GM18505 (cell line): ENCODE measurements around the gene DZANK1.
"Not testable (repeated sequence)": the region's sequence is repeated elsewhere in the genome, so short reads cannot be mapped to it uniquely, and the experiment has no call there.

Source experiments
- ATAC-seq: cut with Tn5 transposase; IDR thresholded peaks from one replicate; pipeline ENCODE4 v1.9.1; 2021; ENCODE audit not compliant: unreplicated experiment
- POLR2A ChIP-seq: IDR thresholded peaks from 4 replicates; pipeline ENCODE4 v1.6.1; 2011; ENCODE audit warnings: borderline replicate concordance; ENCODE audit not compliant: insufficient read depth, insufficient read length; ENCODE audit errors: extremely low read depth

The DZANK1 gene

GRCh38 chr20:18466894-18467730, at the start of gene DZANK1, which contains the start of gene POLR3F:
TSS of gene DZANK1 (minus strand) at chr20:18467030. CDS start at chr20:18465358, 1,672 bp downstream.
TSS of gene POLR3F (plus strand) at chr20:18467390. CDS start at chr20:18467507, 117 bp downstream.
- peak; percentile 79 for TF ChIP-seq POLR2A
- peak; percentile 98 for ATAC-seq

- no peak for ATAC-seq
- no peak for TF ChIP-seq POLR2A
These were observed 49.1 kb upstream of the DZANK1 start for GRCh38 chr20:18515973-18516372.

GRCh38 chr20:18514127-18514526, 47.3 kb upstream of the DZANK1 start:
- no peak for ATAC-seq
- TF ChIP-seq POLR2A: no peak

GRCh38 chr20:18513208-18513607, 46.4 kb upstream of the DZANK1 start:
- no peak for TF ChIP-seq POLR2A
- ATAC-seq: no peak

- ATAC-seq: no peak
- no peak for TF ChIP-seq POLR2A
These were observed 44.7 kb upstream of the DZANK1 start for GRCh38 chr20:18511571-18511970.

- peak; percentile 90 for TF ChIP-seq POLR2A
- peak; percentile 92 for ATAC-seq
These were observed 40.7 kb upstream of the DZANK1 start, which contains the start of gene SEC23B for GRCh38 chr20:18507218-18508191. TSS of gene SEC23B (plus strand) at chr20:18507940. CDS start at chr20:18510836, 2,896 bp downstream.

GRCh38 chr20:18506744-18507143, 39.9 kb upstream of the DZANK1 start:
- ATAC-seq: no peak

GRCh38 chr20:18504479-18505060, 37.7 kb upstream of the DZANK1 start:
- ATAC-seq: no peak

More at GRCh38 chr20:18506744-18507143, 39.9 kb upstream of the DZANK1 start:
- no peak for TF ChIP-seq POLR2A

GRCh38 chr20:18501672-18502071, 34.8 kb upstream of the DZANK1 start:
- not testable (repeated sequence) for ATAC-seq

More at GRCh38 chr20:18504479-18505060, 37.7 kb upstream of the DZANK1 start:
- no peak for TF ChIP-seq POLR2A

- TF ChIP-seq POLR2A: no peak
These were observed 30.8 kb upstream of the DZANK1 start for GRCh38 chr20:18497603-18498002.

GRCh38 chr20:18496740-18497592, 30.1 kb upstream of the DZANK1 start, which contains the start of gene RBBP9:
TSS of gene RBBP9 (minus strand) at chr20:18497225. CDS start at chr20:18497167, 58 bp downstream.
- peak; percentile 98 for ATAC-seq

More at GRCh38 chr20:18497603-18498002, 30.8 kb upstream of the DZANK1 start:
- no peak for ATAC-seq

GRCh38 chr20:18496042-18496441, 29.2 kb upstream of the DZANK1 start:
- ATAC-seq: no peak
- TF ChIP-seq POLR2A: no peak

More at GRCh38 chr20:18496740-18497592, 30.1 kb upstream of the DZANK1 start, which contains the start of gene RBBP9:
- TF ChIP-seq POLR2A: peak; percentile 67
